ENCODE data around the gene TMIE. TPM values are rescaled to one million over a fixed set of nuclear protein-coding genes. Genes with fewer than 3 reads are reported as not detected.

Gene TMIE
- total RNA-seq, 4 donors from 2014 or later: 0.33 to 1.2 (median 0.69) TPM; not detected in 1

- intact Hi-C loops (cut with DNase I): no loop called here
Observed at GRCh38 chr3:46711305-46711704, 10.1 kb downstream of the TMIE start.

GRCh38 chr3:46711760-46712159, 10.6 kb downstream of the TMIE start:
- Histone ChIP-seq H3K4me3 (no peak overlapping the region), H3K36me3 (no peaks in the 10 kb centered on the region), H3K27me3 (peaks cover 0 to 3% (median 0%) of the 10 kb centered on the region in 4 donors), H3K9me3 (no peaks in the 10 kb centered on the region), H3K27ac (replicated peaks in 1 of 4) (no peak overlapping the region), H3K4me1 (no peaks in the 10 kb centered on the region)
- TF ChIP-seq EP300 (IDR thresholded peaks at IDR 0.05): no peak
- no peak for TF ChIP-seq CTCF (IDR thresholded peaks at IDR 0.05)
- TF ChIP-seq POLR2AphosphoS5 (IDR thresholded peaks at IDR 0.05): no peak
- no peak for TF ChIP-seq POLR2A (IDR thresholded peaks at IDR 0.05; ENCODE audit: low read depth)
- no peak for DNase-seq (ENCODE audit: extremely low spot score)
- intact Hi-C loops (cut with DNase I): no loop called here
- WGBS: 89% methylated on average over 7 of the region's 7 CpGs

More at GRCh38 chr3:46711305-46711704, 10.1 kb downstream of the TMIE start:
- no peaks in the 10 kb centered on the region for H3K4me1 ChIP-seq
- no peak for TF ChIP-seq POLR2A (IDR thresholded peaks at IDR 0.05; ENCODE audit: low read depth)
- TF ChIP-seq EP300 (IDR thresholded peaks at IDR 0.05): no peak
- TF ChIP-seq POLR2AphosphoS5 (IDR thresholded peaks at IDR 0.05): no peak
- TF ChIP-seq CTCF (IDR thresholded peaks at IDR 0.05): no peak
- H3K27ac ChIP-seq (replicated peaks in 1 of 4): no peak overlapping the region
- DNase-seq (ENCODE audit: extremely low spot score): no peak
- WGBS: 100% methylated on average over 2 of the region's 2 CpGs
- no peaks in the 10 kb centered on the region for H3K27me3 ChIP-seq
- H3K36me3 ChIP-seq: no peaks in the 10 kb centered on the region
- H3K9me3 ChIP-seq: no peaks in the 10 kb centered on the region
- H3K4me3 ChIP-seq: no peak overlapping the region

- TF ChIP-seq POLR2A (IDR thresholded peaks at IDR 0.05; ENCODE audit: low read depth) (no peak), POLR2AphosphoS5 (IDR thresholded peaks at IDR 0.05) (no peak), CTCF (IDR thresholded peaks at IDR 0.05) (no peak), EP300 (IDR thresholded peaks at IDR 0.05) (no peak)
- H3K36me3 ChIP-seq: no peaks in the 10 kb centered on the region
- H3K9me3 ChIP-seq: no peaks in the 10 kb centered on the region
- no peak overlapping the region for H3K27ac ChIP-seq (replicated peaks in 1 of 4)
- WGBS: 88% methylated on average over 11 of the region's 13 CpGs
- intact Hi-C loops (cut with DNase I): no loop called here
- peaks cover 0 to 10% (median under 1%) of the 10 kb centered on the region in 4 donors for H3K27me3 ChIP-seq
- DNase-seq (ENCODE audit: extremely low spot score): no peak
- no peak overlapping the region for H3K4me3 ChIP-seq
- no peaks in the 10 kb centered on the region for H3K4me1 ChIP-seq
Observed at GRCh38 chr3:46712191-46713049, 11.2 kb downstream of the TMIE start.

- H3K36me3 ChIP-seq: no peaks in the 10 kb centered on the region
- no peak overlapping the region for H3K27ac ChIP-seq (replicated peaks in 1 of 4)
- no peak overlapping the region for H3K4me3 ChIP-seq
- DNase-seq (ENCODE audit: extremely low spot score): no peak
- peaks cover 0 to 18% (median 4%) of the 10 kb centered on the region in 4 donors for H3K27me3 ChIP-seq
- intact Hi-C loops (cut with DNase I): no loop called here
- 83% methylated on average over 14 of the region's 14 CpGs for WGBS
- TF ChIP-seq POLR2AphosphoS5 (IDR thresholded peaks at IDR 0.05): no peak
- no peak for TF ChIP-seq EP300 (IDR thresholded peaks at IDR 0.05)
- TF ChIP-seq POLR2A (IDR thresholded peaks at IDR 0.05; ENCODE audit: low read depth): no peak
- TF ChIP-seq CTCF (IDR thresholded peaks at IDR 0.05): no peak
- peaks cover 0 to 7% (median 0%) of the 10 kb centered on the region in 4 donors for H3K4me1 ChIP-seq
- H3K9me3 ChIP-seq: no peaks in the 10 kb centered on the region
Observed at GRCh38 chr3:46713050-46713897, 12.1 kb downstream of the TMIE start.
